B cell (primary cell): ENCODE data around the gene PFDN5. TPM values are rescaled to one million over a fixed set of nuclear protein-coding genes. Genes with fewer than 3 reads are reported as not detected.

Experiments
- ATAC-seq: fragments of 200-7000 bp; cut with Tn5 transposase; one replicate; pipeline ENCODE4 v1.10.0; 2021; ENCODE audit warnings: low read depth, mild to moderate bottlenecking, moderate number of reproducible peaks, moderate library complexity
- CTCF ChIA-PET: fragments of 350-600 bp; sonication (Branson Sonifier 250); formaldehyde crosslinking; loops from one replicate; lab custom pipeline; 2021; ENCODE audit warnings: antibody characterized with exemption, inconsistent platforms; lab: Charles Lee
- POLR2A ChIA-PET: fragments of 350-600 bp; sonication (Branson Sonifier 250); formaldehyde crosslinking; loops from one replicate; lab custom pipeline; 2021; ENCODE audit warnings: antibody characterized with exemption; lab: Charles Lee
- DNase-seq: peaks from one replicate; pipeline ENCODE4 v3.0.0; 2013
- H2AFZ ChIP-seq: 2 replicates; pipeline ENCODE4 v1.6.1; 2012; ENCODE audit warnings: mild to moderate bottlenecking, low read depth, low read length; ENCODE audit not compliant: insufficient read depth, poor library complexity, severe bottlenecking
- H3K27ac ChIP-seq, 2 donors: 1 replicate in 1 of 2; 2 replicates in 1 of 2; pipeline ENCODE4 v1.5.1; 2012 to 2013; ENCODE audit warnings: low read length in 2 of 2, mild to moderate bottlenecking in 2 of 2, moderate library complexity in 1 of 2
- H3K27me3 ChIP-seq, 4 experiments: fragments of 200-600 bp in 1 of 4; sonication (generic) in 1 of 4; replicated peaks in 1 of 4; 1 replicate in 2 of 4; 2 replicates in 2 of 4; pipeline versions ENCODE4 v1.6.1 to v1.7.0; 2013 to 2016; ENCODE audit warnings: low read length in 3 of 4, mild to moderate bottlenecking in 2 of 4, mixed read lengths in 1 of 4, moderate library complexity in 1 of 4; ENCODE audit not compliant: insufficient read depth in 4 of 4, control insufficient read depth in 3 of 4; ENCODE audit errors: control extremely low read depth in 1 of 4
- H3K36me3 ChIP-seq, 2 experiments: replicated peaks in 1 of 2; 1 replicate in 1 of 2; 2 replicates in 1 of 2; pipeline versions ENCODE4 v1.6.1 to v1.7.1; 2013; ENCODE audit warnings: low read length in 1 of 2; ENCODE audit not compliant: insufficient read depth in 2 of 2, control insufficient read depth in 1 of 2; ENCODE audit errors: control extremely low read depth in 1 of 2, extremely low read depth in 1 of 2
- H3K4me1 ChIP-seq, 2 donors: fragments of 200-600 bp in 1 of 2; sonication (generic) in 1 of 2; 1 replicate in 1 of 2; 2 replicates in 1 of 2; pipeline versions ENCODE4 v1.5.1 to v1.6.1; 2013 to 2017; ENCODE audit warnings: low read length in 2 of 2; ENCODE audit not compliant: control insufficient read depth in 2 of 2, insufficient read depth in 2 of 2
- H3K4me2 ChIP-seq: replicated peaks from 2 replicates; pipeline ENCODE3; 2012; ENCODE audit warnings: mild to moderate bottlenecking, low read depth, low read length; ENCODE audit not compliant: poor library complexity, severe bottlenecking
- H3K4me3 ChIP-seq, 5 experiments: fragments of 200-600 bp in 1 of 5; sonication (generic) in 1 of 5; 1 replicate in 3 of 5; 2 replicates in 2 of 5; pipeline versions ENCODE4 v1.5.1 to v1.7.0; 2011 to 2016; ENCODE audit warnings: low read length in 4 of 5, mild to moderate bottlenecking in 4 of 5, low read depth in 2 of 5, control low read depth in 1 of 5, moderate library complexity in 1 of 5; ENCODE audit not compliant: insufficient read depth in 1 of 5; ENCODE audit errors: control extremely low read depth in 1 of 5, extremely low read depth in 1 of 5
- H3K79me2 ChIP-seq: fragments of 200-600 bp; sonication (generic); one replicate; pipeline ENCODE4 v1.6.0; 2016; ENCODE audit warnings: low read length; ENCODE audit not compliant: control insufficient read depth, insufficient read depth
- H3K9ac ChIP-seq: fragments of 200-600 bp; sonication (generic); 2 replicates; pipeline ENCODE4 v1.6.1; 2017; ENCODE audit warnings: mild to moderate bottlenecking, low read length, moderate library complexity
- H3K9me3 ChIP-seq, 3 donors: one replicate each; pipeline versions ENCODE4 v1.6.1 to v1.7.1; 2013; ENCODE audit warnings: low read length in 2 of 3; ENCODE audit not compliant: control insufficient read depth in 2 of 3, insufficient read depth in 1 of 3; ENCODE audit errors: control extremely low read depth in 1 of 3
- H4K20me1 ChIP-seq: 2 replicates; pipeline ENCODE4 v1.6.0; 2012; ENCODE audit warnings: mild to moderate bottlenecking, low read length; ENCODE audit not compliant: insufficient read depth, control insufficient read depth, poor library complexity, severe bottlenecking
- H3K27ac Mint-ChIP-seq: one replicate; pipeline ENCODE4 v1.8.0; 2021; ENCODE audit warnings: mixed read lengths
- H3K27me3 Mint-ChIP-seq: one replicate; pipeline ENCODE4 v1.8.0; 2021; ENCODE audit warnings: mixed read lengths
- H3K4me1 Mint-ChIP-seq: one replicate; pipeline ENCODE4 v1.8.0; 2021; ENCODE audit warnings: mixed read lengths
- H3K4me3 Mint-ChIP-seq: one replicate; pipeline ENCODE4 v1.8.0; 2021; ENCODE audit warnings: mixed read lengths
- H3K9me3 Mint-ChIP-seq: one replicate; pipeline ENCODE4 v1.8.0; 2022; ENCODE audit warnings: mixed read lengths; ENCODE audit not compliant: insufficient read depth
- CTCF ChIP-seq: fragments of 200-600 bp; IDR thresholded peaks from one replicate; pipeline ENCODE4 v1.8.0; 2022; ENCODE audit warnings: antibody characterized with exemption, mild to moderate bottlenecking
- EZH2 ChIP-seq: IDR thresholded peaks from 2 replicates; pipeline ENCODE4 v1.6.1; 2012; ENCODE audit warnings: borderline replicate concordance, low read depth, mild to moderate bottlenecking, moderate library complexity, low read length; ENCODE audit not compliant: insufficient read depth, poor library complexity, severe bottlenecking
- WGBS: methylation state at CpG from one replicate; pipeline ENCODE4 v1.1.5; 2013; ENCODE audit warnings: missing lambda C conversion rate; ENCODE audit not compliant: insufficient coverage; 5-methylcytosine and 5-hydroxymethylcytosine counted together
- intact Hi-C: fragments of 100-400 bp; cut with micrococcal nuclease; formaldehyde crosslinking; loops from one replicate; pipeline ENCODE4 v1.10.0; 2022
- polyA plus RNA-seq: library from polyadenylated mRNA; depleted of rRNA; stranded (reverse); fragments of >200 nt; gene quantifications from 2 replicates; pipeline ENCODE4 v1.2.3, GENCODE V29; 2012
- total RNA-seq, 2 donors: library from RNA; stranded (reverse); fragments of 120-200 nt in 1 of 2; gene quantifications; 1 replicate in 1 of 2; 2 replicates in 1 of 2; pipeline versions ENCODE4 v1.2.3 to v1.2.4, GENCODE V29; 2013 to 2022

Gene PFDN5
- total and polyA plus RNA-seq, 2 donors (not counting 1 experiment from before 2014, with no cell fraction given) = 654 to 1,584 TPM

GRCh38 chr12:53347905-53348304 lies 52.6 kb downstream of the PFDN5 start:
- Mint-ChIP-seq H3K27me3 (no peaks in the 10 kb centered on the region), H3K27ac (no peak overlapping the region), H3K4me1 (peaks cover 19% of the 10 kb centered on the region), H3K4me3 (no peak overlapping the region), H3K9me3 (no peaks in the 10 kb centered on the region)
- Histone ChIP-seq H3K27me3 (no peaks in the 10 kb centered on the region), H3K4me3 (no peak overlapping the region), H3K9me3 (no peaks in the 10 kb centered on the region), H3K9ac (no peak overlapping the region), H4K20me1 (no peaks in the 10 kb centered on the region), H3K79me2 (no peaks in the 10 kb centered on the region), H2AFZ (no peak overlapping the region), H3K4me2 (no peak overlapping the region), H3K27ac (no peak overlapping the region), H3K4me1 (peaks cover 9 to 16% of the 10 kb centered on the region in 2 donors), H3K36me3 (no peaks in the 10 kb centered on the region)
- intact Hi-C loops = no loop called here
- WGBS = 100% methylated on average over 1 of the region's 4 CpGs
- no peak for ATAC-seq
- ChIA-PET POLR2A (no interaction called here), CTCF (interaction anchor here (0.7 to 14.3 kb wide), 7 partner anchors 22 to 184 kb away, joined by 3 to 384 read pairs (median 5); partner anchors contain the start of genes AAAS and AMHR2)
- TF ChIP-seq CTCF (no peak), EZH2 (no peak)
- no peak for DNase-seq

Other genes starting within 250 kb of the PFDN5 start
- 0.24 and 1.3 TPM in 2 replicates for gene TNS2, start 245.5 kb upstream of the PFDN5 start, total RNA-seq
- gene TNS2, start 245.5 kb upstream of the PFDN5 start, polyA plus RNA-seq = 0.32 and 0.60 TPM in 2 replicates
- gene SPRYD3, start 216.2 kb upstream of the PFDN5 start, total RNA-seq = 39.8 and 43.3 TPM in 2 replicates
- gene SPRYD3, start 216.2 kb upstream of the PFDN5 start, polyA plus RNA-seq = 15.9 and 16.3 TPM in 2 replicates
- not detected in 2 replicates for gene IGFBP6, start 197.9 kb upstream of the PFDN5 start, total RNA-seq
- gene IGFBP6, start 197.9 kb upstream of the PFDN5 start, polyA plus RNA-seq = 0.30 TPM in 1 of 2 replicates, not detected in the other
- not detected in 2 replicates for gene SOAT2, start 192.1 kb upstream of the PFDN5 start, total RNA-seq
- gene SOAT2, start 192.1 kb upstream of the PFDN5 start, polyA plus RNA-seq = 0.31 TPM in 1 of 2 replicates, not detected in the other
- 117 and 131 TPM in 2 replicates for gene ZNF740, start 114.8 kb upstream of the PFDN5 start, total RNA-seq
- gene ZNF740, start 114.8 kb upstream of the PFDN5 start, polyA plus RNA-seq = 27.4 and 35.9 TPM in 2 replicates
- gene CSAD, start 114.6 kb upstream of the PFDN5 start, total RNA-seq = 56.3 and 57.0 TPM in 2 replicates
- 64.6 and 91.2 TPM in 2 replicates for gene CSAD, start 114.6 kb upstream of the PFDN5 start, polyA plus RNA-seq
- gene ITGB7, start 88.3 kb upstream of the PFDN5 start, total RNA-seq = 190 and 199 TPM in 2 replicates
- gene ITGB7, start 88.3 kb upstream of the PFDN5 start, polyA plus RNA-seq = 216 and 265 TPM in 2 replicates
- gene RARG, start 63.3 kb upstream of the PFDN5 start, total RNA-seq = 15.0 and 16.7 TPM in 2 replicates
- gene RARG, start 63.3 kb upstream of the PFDN5 start, polyA plus RNA-seq = 6.7 and 8.8 TPM in 2 replicates
- 1.7 and 2.4 TPM in 2 replicates for gene ESPL1, start 27.2 kb upstream of the PFDN5 start, total RNA-seq
- 0.88 and 1.1 TPM in 2 replicates for gene ESPL1, start 27.2 kb upstream of the PFDN5 start, polyA plus RNA-seq
- 48.4 and 59.3 TPM in 2 replicates for gene MYG1, start 4.2 kb downstream of the PFDN5 start, total RNA-seq
- gene MYG1, start 4.2 kb downstream of the PFDN5 start, polyA plus RNA-seq = 34.7 and 46.4 TPM in 2 replicates
- 65.1 and 68.4 TPM in 2 replicates for gene AAAS, start 26.1 kb downstream of the PFDN5 start, total RNA-seq
- gene AAAS, start 26.1 kb downstream of the PFDN5 start, polyA plus RNA-seq = 88.1 and 97.1 TPM in 2 replicates
- gene SP7, start 40.8 kb downstream of the PFDN5 start, total RNA-seq = not detected in 2 replicates
- gene SP7, start 40.8 kb downstream of the PFDN5 start, polyA plus RNA-seq = 0.30 and 0.34 TPM in 2 replicates
- 129 and 131 TPM in 2 replicates for gene SP1, start 84.6 kb downstream of the PFDN5 start, total RNA-seq
- 26.0 and 30.1 TPM in 2 replicates for gene SP1, start 84.6 kb downstream of the PFDN5 start, polyA plus RNA-seq
- not detected in 2 replicates for gene AMHR2, start 128.3 kb downstream of the PFDN5 start, total RNA-seq
- gene AMHR2, start 128.3 kb downstream of the PFDN5 start, polyA plus RNA-seq = not detected in 2 replicates
- 200 and 213 TPM in 2 replicates for gene PRR13, start 146.2 kb downstream of the PFDN5 start, total RNA-seq
- gene PRR13, start 146.2 kb downstream of the PFDN5 start, polyA plus RNA-seq = 84.6 and 108 TPM in 2 replicates
- 916 and 944 TPM in 2 replicates for gene PCBP2, start 156.6 kb downstream of the PFDN5 start, total RNA-seq
- gene PCBP2, start 156.6 kb downstream of the PFDN5 start, polyA plus RNA-seq = 492 and 630 TPM in 2 replicates
- gene MAP3K12, start 203.9 kb downstream of the PFDN5 start, total RNA-seq = 15.0 and 15.1 TPM in 2 replicates
- 17.0 and 20.5 TPM in 2 replicates for gene MAP3K12, start 203.9 kb downstream of the PFDN5 start, polyA plus RNA-seq
- 36.3 and 41.6 TPM in 2 replicates for gene TARBP2, start 205.7 kb downstream of the PFDN5 start, total RNA-seq
- gene TARBP2, start 205.7 kb downstream of the PFDN5 start, polyA plus RNA-seq = 47.2 and 65.5 TPM in 2 replicates
- gene NPFF, start 211.9 kb downstream of the PFDN5 start, total RNA-seq = not detected in 2 replicates
- gene NPFF, start 211.9 kb downstream of the PFDN5 start, polyA plus RNA-seq = 0.34 TPM in 1 of 2 replicates, not detected in the other